ENCODE data around the gene ZNF597. TPM values are rescaled to one million over a fixed set of nuclear protein-coding genes. Genes with fewer than 3 reads are reported as not detected.
"Not testable (repeated sequence)": the region's sequence is repeated elsewhere in the genome, so short reads cannot be mapped to it uniquely, and the experiment has no call there.

ZNF597 gene
- polyA plus RNA-seq, 3 donors: 0.80 to 1.0 (median 0.98) TPM

- 95% methylated on average over 14 of the region's 16 CpGs for WGBS (ENCODE audit: insufficient coverage)
- Histone ChIP-seq H3K9me3 (replicated peaks in 1 of 2; ENCODE audit: control insufficient read depth in 1 of 2, insufficient read depth in 1 of 2, low read length in 2 of 2) (no peaks in the 10 kb centered on the region), H3K79me2 (ENCODE audit: insufficient read depth, low read length) (peaks cover 85% of the 10 kb centered on the region), H3K4me3 (replicated peaks in 1 of 3; ENCODE audit: low read depth in 2 of 3, low read length in 3 of 3) (no peak overlapping the region), H3K9ac (ENCODE audit: insufficient read depth, low read length, poor library complexity, severe bottlenecking) (no peak overlapping the region), H3K27me3 (ENCODE audit: control insufficient read depth in 2 of 2, insufficient read depth in 2 of 2, low read length in 2 of 2) (no peaks in the 10 kb centered on the region), H4K20me1 (ENCODE audit: insufficient read depth, low read length) (peaks cover 95% of the 10 kb centered on the region), H3K27ac (ENCODE audit: low read depth in 1 of 2, low read length in 2 of 2) (no peak overlapping the region), H2AFZ (ENCODE audit: insufficient read depth, low read depth, low read length, poor library complexity, severe bottlenecking) (no peak overlapping the region), H3K4me1 (ENCODE audit: control insufficient read depth in 1 of 2, insufficient read depth in 2 of 2, low read length in 2 of 2) (no peaks in the 10 kb centered on the region), H3K36me3 (replicated peaks in 1 of 2; ENCODE audit: control insufficient read depth in 1 of 2, insufficient read depth in 2 of 2, low read length in 2 of 2) (peaks cover 23 to 55% of the 10 kb centered on the region in 2 donors), H3K4me2 (replicated peaks; ENCODE audit: extremely low read depth, low read length, poor library complexity, severe bottlenecking) (no peak overlapping the region)
- H3K36me3 Mint-ChIP-seq: peaks cover 27 to 64% of the 10 kb centered on the region in 2 donors
- TF ChIP-seq CTCF (IDR thresholded peaks at IDR 0.05): no peak
- H3K27me3 Mint-ChIP-seq (ENCODE audit: low read depth in 3 of 3): no peaks in the 10 kb centered on the region
- peak overlapping the region in 1 of 7 donors; percentile 19 for H3K27ac Mint-ChIP-seq
- intact Hi-C loops (cut with micrococcal nuclease): no loop called here
- DNase-seq: no peak
- no peaks in the 10 kb centered on the region for H3K4me1 Mint-ChIP-seq
- H3K9me3 Mint-ChIP-seq: peaks cover 0 to 1% (median 0%) of the 10 kb centered on the region in 7 donors
- no peak overlapping the region for H3K4me3 Mint-ChIP-seq
These were observed 31.0 kb upstream of the ZNF597 start for GRCh38 chr16:3474136-3474779.

DNA sequence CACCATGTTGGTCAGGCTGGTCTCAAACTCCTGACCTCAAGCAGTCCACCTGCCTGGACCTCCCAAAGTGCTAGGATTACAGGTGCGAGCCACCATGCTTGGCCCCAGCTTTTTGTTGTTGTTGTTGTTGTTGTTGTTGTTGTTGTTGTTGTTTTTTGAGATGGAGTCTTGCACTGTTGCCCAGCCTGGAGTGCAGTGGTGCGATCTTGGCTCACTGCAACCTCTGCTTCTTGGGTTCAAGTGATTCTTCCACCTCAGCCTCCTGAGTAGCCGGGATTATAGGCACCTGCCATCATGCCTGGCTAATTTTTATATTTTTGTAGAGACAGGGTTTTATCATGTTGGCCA lies 30.3 kb upstream of the ZNF597 start:
- DNase-seq; H2AFZ ChIP-seq (ENCODE audit: insufficient read depth, low read depth, low read length, poor library complexity, severe bottlenecking); H3K4me3 Mint-ChIP-seq; H3K4me1 Mint-ChIP-seq; H3K9me3 Mint-ChIP-seq; H3K4me3 ChIP-seq (replicated peaks in 1 of 3; ENCODE audit: low read depth in 2 of 3, low read length in 3 of 3); H3K4me1 ChIP-seq (ENCODE audit: control insufficient read depth in 1 of 2, insufficient read depth in 2 of 2, low read length in 2 of 2); H3K9ac ChIP-seq (ENCODE audit: insufficient read depth, low read length, poor library complexity, severe bottlenecking); H3K4me2 ChIP-seq (replicated peaks; ENCODE audit: extremely low read depth, low read length, poor library complexity, severe bottlenecking); H3K9me3 ChIP-seq (replicated peaks in 1 of 2; ENCODE audit: control insufficient read depth in 1 of 2, insufficient read depth in 1 of 2, low read length in 2 of 2); H3K27me3 ChIP-seq (ENCODE audit: control insufficient read depth in 2 of 2, insufficient read depth in 2 of 2, low read length in 2 of 2); H3K27ac ChIP-seq (ENCODE audit: low read depth in 1 of 2, low read length in 2 of 2); intact Hi-C loops (cut with micrococcal nuclease); H3K27me3 Mint-ChIP-seq (ENCODE audit: low read depth in 3 of 3): not testable (repeated sequence)
- Mint-ChIP-seq H3K36me3 (peaks cover 22 to 57% of the 10 kb centered on the region in 2 donors), H3K27ac (peak overlapping the region in 3 of 7 donors; percentile 24 to 69 (median 63))
- 100% methylated on average over 1 of the region's 3 CpGs for WGBS (ENCODE audit: insufficient coverage)
- Histone ChIP-seq H3K36me3 (replicated peaks in 1 of 2; ENCODE audit: control insufficient read depth in 1 of 2, insufficient read depth in 2 of 2, low read length in 2 of 2) (peaks cover 18 to 48% of the 10 kb centered on the region in 2 donors), H3K79me2 (ENCODE audit: insufficient read depth, low read length) (peaks cover 90% of the 10 kb centered on the region), H4K20me1 (ENCODE audit: insufficient read depth, low read length) (peaks cover 95% of the 10 kb centered on the region)
